ENCODE data around the gene SETD3. TPM values are rescaled to one million over a fixed set of nuclear protein-coding genes. Genes with fewer than 3 reads are reported as not detected.

SETD3 gene
- total RNA-seq, 1 experiment from 2014 or later = 51.5 TPM

DNA sequence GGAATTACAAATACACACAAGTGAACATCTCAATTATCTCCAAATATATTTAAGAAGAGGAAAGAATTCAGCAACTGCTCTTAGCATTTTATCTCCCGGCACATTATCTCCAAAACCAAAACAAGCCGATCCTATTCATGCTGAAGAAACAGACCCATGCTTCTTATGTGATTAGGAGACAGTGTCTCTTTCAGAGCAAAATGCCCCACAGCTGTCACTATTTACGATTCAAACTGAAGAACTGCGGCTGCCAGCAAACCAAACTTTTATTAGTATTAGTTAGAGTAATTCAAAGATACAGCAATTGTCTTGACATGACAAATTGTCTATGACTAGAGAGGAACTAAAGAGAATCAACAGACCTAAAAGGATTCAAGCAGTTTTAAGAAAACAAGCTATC lies 79.4 kb downstream of the SETD3 start:
- no TSS peak for BruUV-seq (replicated peaks)
- CTCF ChIA-PET = interaction anchor here (0.9 kb wide), 1 partner anchor 8 kb away, joined by 3 read pairs; no protein-coding TSS in a partner anchor
- H3K9me3 Mint-ChIP-seq (ENCODE audit: low read depth, unreplicated experiment) = no peaks in the 10 kb centered on the region

DNA sequence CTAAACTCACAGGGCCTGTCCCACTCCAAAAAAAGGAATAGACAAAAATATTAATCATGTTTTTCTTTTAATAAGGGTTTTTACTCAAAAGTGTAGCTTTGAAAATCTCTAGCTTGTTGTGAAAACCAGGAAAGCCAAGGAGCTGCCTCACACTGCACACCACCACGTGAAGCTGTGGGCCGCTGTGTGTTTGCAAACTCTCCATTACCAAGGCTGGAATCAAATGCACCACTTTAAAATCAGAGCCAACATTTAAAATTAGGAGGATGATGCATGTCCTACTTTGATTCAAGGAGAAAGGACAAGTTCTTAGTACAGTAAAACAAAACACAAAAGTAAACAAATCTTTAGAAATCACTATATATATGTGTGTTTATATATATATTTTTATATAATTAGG lies 83.0 kb downstream of the SETD3 start:
- no peak overlapping the region for H3K27ac Mint-ChIP-seq (ENCODE audit: unreplicated experiment)
- BruUV-seq (replicated peaks) = no TSS peak

More for the DNA sequence above, 79.4 kb downstream of the SETD3 start:
- peaks cover 7% of the 10 kb centered on the region for H3K36me3 Mint-ChIP-seq (ENCODE audit: insufficient read depth, unreplicated experiment)
- no peak overlapping the region for H3K4me3 Mint-ChIP-seq (ENCODE audit: low read depth, unreplicated experiment)
- TF ChIP-seq, protein P1, sequence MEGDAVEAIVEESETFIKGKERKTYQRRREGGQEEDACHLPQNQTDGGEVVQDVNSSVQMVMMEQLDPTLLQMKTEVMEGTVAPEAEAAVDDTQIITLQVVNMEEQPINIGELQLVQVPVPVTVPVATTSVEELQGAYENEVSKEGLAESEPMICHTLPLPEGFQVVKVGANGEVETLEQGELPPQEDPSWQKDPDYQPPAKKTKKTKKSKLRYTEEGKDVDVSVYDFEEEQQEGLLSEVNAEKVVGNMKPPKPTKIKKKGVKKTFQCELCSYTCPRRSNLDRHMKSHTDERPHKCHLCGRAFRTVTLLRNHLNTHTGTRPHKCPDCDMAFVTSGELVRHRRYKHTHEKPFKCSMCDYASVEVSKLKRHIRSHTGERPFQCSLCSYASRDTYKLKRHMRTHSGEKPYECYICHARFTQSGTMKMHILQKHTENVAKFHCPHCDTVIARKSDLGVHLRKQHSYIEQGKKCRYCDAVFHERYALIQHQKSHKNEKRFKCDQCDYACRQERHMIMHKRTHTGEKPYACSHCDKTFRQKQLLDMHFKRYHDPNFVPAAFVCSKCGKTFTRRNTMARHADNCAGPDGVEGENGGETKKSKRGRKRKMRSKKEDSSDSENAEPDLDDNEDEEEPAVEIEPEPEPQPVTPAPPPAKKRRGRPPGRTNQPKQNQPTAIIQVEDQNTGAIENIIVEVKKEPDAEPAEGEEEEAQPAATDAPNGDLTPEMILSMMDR (IDR thresholded peaks at IDR 0.05; ENCODE audit: unreplicated experiment) = no peak
- no peak overlapping the region for H3K27ac Mint-ChIP-seq (ENCODE audit: unreplicated experiment)
- H3K4me1 Mint-ChIP-seq (ENCODE audit: low read depth, unreplicated experiment) = no peaks in the 10 kb centered on the region
- H3K27me3 Mint-ChIP-seq (ENCODE audit: unreplicated experiment) = no peaks in the 10 kb centered on the region
- no peak for DNase-seq
- intact Hi-C loops (cut with micrococcal nuclease; ENCODE audit: unreplicated experiment) = no loop called here

DNA sequence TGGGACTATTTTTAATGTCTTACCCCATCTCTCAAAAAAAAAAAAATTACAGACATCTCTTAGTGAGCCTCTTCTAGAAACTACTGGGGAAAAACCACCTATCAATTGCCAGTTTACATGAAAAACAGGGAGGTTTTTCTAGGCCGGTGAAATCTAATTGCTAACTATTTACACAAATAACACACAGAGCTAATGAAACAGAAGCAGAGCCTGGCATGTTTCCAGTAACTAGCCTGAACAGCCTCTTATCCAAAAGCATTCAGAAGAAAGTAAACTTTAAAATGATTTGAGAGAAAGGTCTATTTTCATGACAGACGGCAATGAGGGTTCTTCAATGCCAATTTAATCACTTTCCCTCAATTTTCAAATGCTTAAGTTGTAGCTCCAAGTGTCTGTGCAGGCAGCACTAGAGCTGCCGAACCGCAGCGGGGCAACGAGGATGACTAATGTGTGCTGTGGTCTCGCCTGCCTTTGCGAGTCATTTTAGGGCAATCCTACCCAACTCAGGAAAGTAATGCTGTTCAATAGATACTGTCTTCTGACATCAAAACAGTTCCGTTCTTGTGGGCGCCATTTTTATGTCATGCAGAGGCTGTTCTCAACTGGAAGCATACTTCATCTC lies 84.6 kb downstream of the SETD3 start:
- intact Hi-C loops (cut with micrococcal nuclease; ENCODE audit: unreplicated experiment) = no loop called here
- CTCF ChIA-PET = interaction anchor here (1.7 kb wide), 1 partner anchor 51 kb away, joined by 3 read pairs; no protein-coding TSS in a partner anchor
- H3K4me1 Mint-ChIP-seq (ENCODE audit: low read depth, unreplicated experiment) = no peaks in the 10 kb centered on the region
- H3K4me3 Mint-ChIP-seq (ENCODE audit: low read depth, unreplicated experiment) = no peak overlapping the region
- peaks cover 13% of the 10 kb centered on the region for H3K36me3 Mint-ChIP-seq (ENCODE audit: insufficient read depth, unreplicated experiment)
- H3K27ac Mint-ChIP-seq (ENCODE audit: unreplicated experiment) = no peak overlapping the region
- no peak for DNase-seq
- TF ChIP-seq, protein P1 (IDR thresholded peaks at IDR 0.05; ENCODE audit: unreplicated experiment) = no peak
- BruUV-seq (replicated peaks) = no TSS peak
- H3K27me3 Mint-ChIP-seq (ENCODE audit: unreplicated experiment) = no peaks in the 10 kb centered on the region
- no peaks in the 10 kb centered on the region for H3K9me3 Mint-ChIP-seq (ENCODE audit: low read depth, unreplicated experiment)

More for the DNA sequence above, 83.0 kb downstream of the SETD3 start:
- Mint-ChIP-seq H3K27me3 (ENCODE audit: unreplicated experiment) (no peaks in the 10 kb centered on the region), H3K9me3 (ENCODE audit: low read depth, unreplicated experiment) (no peaks in the 10 kb centered on the region), H3K4me1 (ENCODE audit: low read depth, unreplicated experiment) (no peaks in the 10 kb centered on the region), H3K4me3 (ENCODE audit: low read depth, unreplicated experiment) (no peak overlapping the region), H3K36me3 (ENCODE audit: insufficient read depth, unreplicated experiment) (peaks cover 13% of the 10 kb centered on the region)
- no peak for DNase-seq
- TF ChIP-seq, protein P1 (IDR thresholded peaks at IDR 0.05; ENCODE audit: unreplicated experiment) = no peak
- CTCF ChIA-PET = no interaction called here
- intact Hi-C loops (cut with micrococcal nuclease; ENCODE audit: unreplicated experiment) = no loop called here

DNA sequence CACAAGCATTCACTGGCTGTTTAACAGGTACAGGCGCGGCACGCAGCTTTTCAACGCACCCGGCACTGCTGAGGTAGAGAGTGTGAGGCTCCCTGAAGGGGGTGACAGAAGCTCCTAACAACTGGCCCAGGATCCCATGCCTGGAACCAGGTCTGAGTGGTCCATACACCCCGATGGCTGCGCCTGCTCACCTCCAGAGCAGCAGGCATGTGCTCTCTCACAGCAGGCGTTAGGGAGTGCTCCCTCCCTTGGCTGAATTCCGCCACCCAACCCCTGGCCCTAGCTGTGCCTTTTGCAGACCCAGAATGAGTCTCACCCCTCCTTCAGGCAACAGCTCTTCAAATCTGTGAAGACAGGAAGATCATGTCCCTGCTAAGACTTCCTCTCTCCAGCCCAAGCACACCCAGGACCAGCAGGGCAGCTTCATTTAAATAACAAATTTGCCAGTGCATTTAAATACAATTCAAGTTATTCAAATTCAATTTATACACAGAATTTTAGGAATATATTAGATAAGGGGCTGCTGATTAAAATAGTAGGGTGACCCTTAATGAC lies 86.0 kb downstream of the SETD3 start:
- no peaks in the 10 kb centered on the region for H3K27me3 Mint-ChIP-seq (ENCODE audit: unreplicated experiment)
- no peaks in the 10 kb centered on the region for H3K4me1 Mint-ChIP-seq (ENCODE audit: low read depth, unreplicated experiment)
- no peak overlapping the region for H3K4me3 Mint-ChIP-seq (ENCODE audit: low read depth, unreplicated experiment)
- DNase-seq = no peak
- intact Hi-C loops (cut with micrococcal nuclease; ENCODE audit: unreplicated experiment) = no loop called here
- H3K27ac Mint-ChIP-seq (ENCODE audit: unreplicated experiment) = no peak overlapping the region
- peaks cover 13% of the 10 kb centered on the region for H3K36me3 Mint-ChIP-seq (ENCODE audit: insufficient read depth, unreplicated experiment)
- no TSS peak for BruUV-seq (replicated peaks)
- no peaks in the 10 kb centered on the region for H3K9me3 Mint-ChIP-seq (ENCODE audit: low read depth, unreplicated experiment)
- CTCF ChIA-PET = interaction anchor here (1.7 kb wide), 1 partner anchor 50 kb away, joined by 3 read pairs; no protein-coding TSS in a partner anchor
- TF ChIP-seq, protein P1 (IDR thresholded peaks at IDR 0.05; ENCODE audit: unreplicated experiment) = no peak
